ENCODE results near the gene HEMGN. TPM values are rescaled to one million over a fixed set of nuclear protein-coding genes. Genes with fewer than 3 reads are reported as not detected.

Gene HEMGN
- total RNA-seq, 3 donors from 2014 or later (not counting 1 experiment from before 2014, with no cell fraction given) = 0.47 to 0.75 (median 0.75) TPM

DNA sequence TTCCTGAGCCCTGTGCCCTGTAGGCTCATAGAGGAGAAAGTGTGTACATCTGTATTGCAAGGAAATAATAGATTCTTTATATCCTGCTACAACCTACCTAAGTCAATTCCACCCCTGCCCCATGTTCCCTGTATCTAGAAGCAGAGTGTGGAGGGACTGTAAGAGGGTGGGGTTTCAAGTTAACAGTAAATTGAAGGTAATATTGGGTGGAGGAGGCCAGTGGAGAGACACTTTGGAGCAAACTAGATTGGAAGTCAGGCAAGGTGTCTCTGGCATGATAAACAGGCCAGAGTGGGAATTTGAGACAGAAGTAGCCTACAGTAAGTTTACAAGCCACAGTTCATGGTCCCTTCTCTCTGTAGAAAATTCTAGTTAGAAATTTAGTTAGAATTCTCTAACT, 2.3 kb upstream of the HEMGN start:
- Histone ChIP-seq H3K36me3 (ENCODE audit: control insufficient read depth, insufficient read depth, low read length) (no peaks in the 10 kb centered on the region), H3K4me3 (ENCODE audit: low read length) (no peak overlapping the region), H3K27ac (ENCODE audit: low read length) (no peak overlapping the region), H3K4me1 (ENCODE audit: control insufficient read depth, insufficient read depth, low read length) (peaks cover 4% of the 10 kb centered on the region), H3K27me3 (ENCODE audit: control insufficient read depth, insufficient read depth, low read length) (no peaks in the 10 kb centered on the region), H3K9me3 (ENCODE audit: control insufficient read depth, insufficient read depth, low read length) (no peaks in the 10 kb centered on the region)
- Mint-ChIP-seq H3K4me3 (no peak overlapping the region), H3K27me3 (ENCODE audit: low read depth in 2 of 2) (no peaks in the 10 kb centered on the region), H3K27ac (no peak overlapping the region), H3K36me3 (no peaks in the 10 kb centered on the region), H3K4me1 (peaks cover 14 to 15% of the 10 kb centered on the region in 2 donors), H3K9me3 (no peaks in the 10 kb centered on the region)
- ATAC-seq (no peak), DNase-seq (no peak)
- intact Hi-C loops (cut with micrococcal nuclease) = no loop called here
- TF ChIP-seq, protein P1, sequence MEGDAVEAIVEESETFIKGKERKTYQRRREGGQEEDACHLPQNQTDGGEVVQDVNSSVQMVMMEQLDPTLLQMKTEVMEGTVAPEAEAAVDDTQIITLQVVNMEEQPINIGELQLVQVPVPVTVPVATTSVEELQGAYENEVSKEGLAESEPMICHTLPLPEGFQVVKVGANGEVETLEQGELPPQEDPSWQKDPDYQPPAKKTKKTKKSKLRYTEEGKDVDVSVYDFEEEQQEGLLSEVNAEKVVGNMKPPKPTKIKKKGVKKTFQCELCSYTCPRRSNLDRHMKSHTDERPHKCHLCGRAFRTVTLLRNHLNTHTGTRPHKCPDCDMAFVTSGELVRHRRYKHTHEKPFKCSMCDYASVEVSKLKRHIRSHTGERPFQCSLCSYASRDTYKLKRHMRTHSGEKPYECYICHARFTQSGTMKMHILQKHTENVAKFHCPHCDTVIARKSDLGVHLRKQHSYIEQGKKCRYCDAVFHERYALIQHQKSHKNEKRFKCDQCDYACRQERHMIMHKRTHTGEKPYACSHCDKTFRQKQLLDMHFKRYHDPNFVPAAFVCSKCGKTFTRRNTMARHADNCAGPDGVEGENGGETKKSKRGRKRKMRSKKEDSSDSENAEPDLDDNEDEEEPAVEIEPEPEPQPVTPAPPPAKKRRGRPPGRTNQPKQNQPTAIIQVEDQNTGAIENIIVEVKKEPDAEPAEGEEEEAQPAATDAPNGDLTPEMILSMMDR (IDR thresholded peaks at IDR 0.05) = no peak

DNA sequence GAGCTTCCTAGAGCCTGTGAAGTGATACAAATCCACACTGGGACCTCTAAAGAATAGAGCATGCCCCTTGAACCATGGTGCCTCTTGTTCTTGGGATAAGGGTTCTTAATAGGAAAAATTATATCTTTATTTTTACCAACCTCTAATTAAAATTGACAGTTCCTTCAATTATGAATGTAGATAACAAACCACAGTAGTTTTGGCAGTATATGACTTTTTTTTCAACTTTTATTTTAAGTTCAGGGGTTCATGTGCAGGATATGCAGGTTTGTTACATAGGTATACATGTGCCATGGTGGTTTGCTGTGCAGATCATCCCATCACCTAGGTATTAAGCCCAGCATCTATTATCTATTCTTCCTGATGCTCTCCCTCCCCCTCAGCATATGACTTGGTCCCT, 974 bp downstream of the HEMGN start:
- Mint-ChIP-seq H3K27ac (no peak overlapping the region), H3K4me3 (no peak overlapping the region)

DNA sequence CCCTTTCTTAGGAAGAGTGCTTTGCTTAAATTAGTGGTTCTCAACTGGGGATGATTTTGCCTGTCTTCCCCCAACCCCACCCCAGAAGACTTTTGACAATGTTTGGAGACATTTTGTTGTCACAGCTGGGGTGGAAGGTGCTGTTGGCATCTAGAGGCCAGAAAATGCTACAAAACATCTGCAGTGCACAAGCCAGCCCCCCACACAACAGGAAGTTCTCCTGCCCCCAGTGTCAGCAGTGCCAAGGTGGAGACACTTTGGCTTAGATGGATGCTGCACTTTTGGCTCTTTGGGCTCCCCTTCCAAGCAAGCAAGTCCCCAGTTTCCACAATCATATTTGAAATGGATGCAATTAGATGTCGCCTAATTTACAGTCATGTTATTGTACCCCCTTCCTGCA, 2.7 kb downstream of the HEMGN start:
- TF ChIP-seq, protein P1 (IDR thresholded peaks at IDR 0.05) = no peak
- no peak overlapping the region for H3K27ac Mint-ChIP-seq

More for the DNA sequence above, 974 bp downstream of the HEMGN start:
- H3K4me3 ChIP-seq (ENCODE audit: low read length) = no peak overlapping the region
- intact Hi-C loops (cut with micrococcal nuclease) = loop anchor here (5.0 kb wide), 1 partner anchor 45 kb away; the partner anchor contains the start of gene ANP32B
- H3K36me3 ChIP-seq (ENCODE audit: control insufficient read depth, insufficient read depth, low read length) = no peaks in the 10 kb centered on the region
- no peaks in the 10 kb centered on the region for H3K9me3 Mint-ChIP-seq
- ATAC-seq (no peak), DNase-seq (no peak)
- H3K27me3 ChIP-seq (ENCODE audit: control insufficient read depth, insufficient read depth, low read length) = no peaks in the 10 kb centered on the region
- no peaks in the 10 kb centered on the region for H3K27me3 Mint-ChIP-seq (ENCODE audit: low read depth in 2 of 2)
- peaks cover 14 to 15% of the 10 kb centered on the region in 2 donors for H3K4me1 Mint-ChIP-seq
- H3K9me3 ChIP-seq (ENCODE audit: control insufficient read depth, insufficient read depth, low read length) = no peaks in the 10 kb centered on the region
- TF ChIP-seq, protein P1 (IDR thresholded peaks at IDR 0.05) = no peak
- H3K4me1 ChIP-seq (ENCODE audit: control insufficient read depth, insufficient read depth, low read length) = peaks cover 4% of the 10 kb centered on the region
- no peak overlapping the region for H3K27ac ChIP-seq (ENCODE audit: low read length)
- H3K36me3 Mint-ChIP-seq = no peaks in the 10 kb centered on the region

More for the DNA sequence above, 2.7 kb downstream of the HEMGN start:
- no peaks in the 10 kb centered on the region for H3K27me3 ChIP-seq (ENCODE audit: control insufficient read depth, insufficient read depth, low read length)
- Mint-ChIP-seq H3K9me3 (no peaks in the 10 kb centered on the region), H3K36me3 (no peaks in the 10 kb centered on the region), H3K4me3 (no peak overlapping the region), H3K27me3 (ENCODE audit: low read depth in 2 of 2) (no peaks in the 10 kb centered on the region), H3K4me1 (peaks cover 18 to 21% of the 10 kb centered on the region in 2 donors)
- 90% methylated on average over 1 of the region's 1 CpG for WGBS (ENCODE audit: insufficient coverage)
- intact Hi-C loops (cut with micrococcal nuclease) = loop anchor here (5.0 kb wide), 1 partner anchor 47 kb away; the partner anchor contains the start of gene ANP32B
- H3K27ac ChIP-seq (ENCODE audit: low read length) = no peak overlapping the region
- H3K9me3 ChIP-seq (ENCODE audit: control insufficient read depth, insufficient read depth, low read length) = no peaks in the 10 kb centered on the region
- ATAC-seq = no peak
- no peak for DNase-seq
- no peaks in the 10 kb centered on the region for H3K36me3 ChIP-seq (ENCODE audit: control insufficient read depth, insufficient read depth, low read length)
- H3K4me3 ChIP-seq (ENCODE audit: low read length) = no peak overlapping the region
- H3K4me1 ChIP-seq (ENCODE audit: control insufficient read depth, insufficient read depth, low read length) = peaks cover 8% of the 10 kb centered on the region
